HAP-1 (cell line): ENCODE measurements around the gene MARK1.
A peak's percentile ranks its signal among the peaks of the same experiment; 100 is the strongest.

Experiments used
- DNase-seq, 2 experiments: peaks; one replicate each; pipeline ENCODE4 v3.0.0-alpha.2; 2016 to 2020; ENCODE audit warnings: low spot score in 2 of 2
- H3K27me3 ChIP-seq: fragments of 250-450 bp; sonication (Bioruptor Pico); 2 replicates; pipeline ENCODE4 v1.5.1; 2020; ENCODE audit warnings: low read depth, mild to moderate bottlenecking, moderate library complexity
- H3K36me3 ChIP-seq: fragments of 250-450 bp; sonication (Bioruptor Pico); replicated peaks from 2 replicates; pipeline ENCODE4 v1.5.1; 2020; ENCODE audit warnings: mild to moderate bottlenecking
- H3K4me1 ChIP-seq: fragments of 250-450 bp; sonication (Bioruptor Pico); 2 replicates; pipeline ENCODE4 v1.5.1; 2020; ENCODE audit warnings: mild to moderate bottlenecking
- H3K4me3 ChIP-seq: fragments of 250-450 bp; sonication (Bioruptor Pico); 2 replicates; pipeline ENCODE4 v1.5.1; 2020; ENCODE audit warnings: mild to moderate bottlenecking, moderate library complexity
- H3K9me3 ChIP-seq: fragments of 250-450 bp; sonication (Bioruptor Pico); 2 replicates; pipeline ENCODE4 v1.5.1; 2020; ENCODE audit warnings: mild to moderate bottlenecking, moderate library complexity
- in situ Hi-C: fragments of 300-500 bp; cut with MboI; formaldehyde crosslinking; loops from 3 replicates; pipeline ENCODE4 v1.14.3; 2020; ENCODE audit warnings: low sequenced_read_pairs, inconsistent platforms, mixed read lengths

MARK1 gene

GRCh38 chr1:220513834-220514233, 14.1 kb upstream of the MARK1 start:
- peaks cover 12% of the 10 kb centered on the region; the same call in 1 of the 2 replicates for H3K4me1 ChIP-seq
- H3K36me3 ChIP-seq: no peaks in the 10 kb centered on the region
- DNase-seq: no peak
- no peaks in the 10 kb centered on the region for H3K9me3 ChIP-seq
- in situ Hi-C loops: no loop called here
- no peak overlapping the region for H3K4me3 ChIP-seq
- no peaks in the 10 kb centered on the region for H3K27me3 ChIP-seq

- H3K36me3 ChIP-seq: no peaks in the 10 kb centered on the region
- no peak overlapping the region for H3K4me3 ChIP-seq
- DNase-seq: no peak
- no peaks in the 10 kb centered on the region for H3K27me3 ChIP-seq
- no peaks in the 10 kb centered on the region for H3K9me3 ChIP-seq
- in situ Hi-C loops: no loop called here
- H3K4me1 ChIP-seq: peaks cover 12% of the 10 kb centered on the region; the same call in 1 of the 2 replicates
Observed at GRCh38 chr1:220514256-220514655, 13.7 kb upstream of the MARK1 start.

GRCh38 chr1:220516014-220516721, 11.8 kb upstream of the MARK1 start:
- in situ Hi-C loops: no loop called here
- peak in 1 of 2 experiments; percentile 36 for DNase-seq
- Histone ChIP-seq H3K9me3 (no peaks in the 10 kb centered on the region), H3K27me3 (no peaks in the 10 kb centered on the region), H3K4me3 (no peak overlapping the region), H3K36me3 (no peaks in the 10 kb centered on the region), H3K4me1 (peaks cover 12% of the 10 kb centered on the region; the same call in 1 of the 2 replicates)

GRCh38 chr1:220516722-220517042, 11.3 kb upstream of the MARK1 start:
- H3K4me3 ChIP-seq: no peak overlapping the region
- peaks cover 12% of the 10 kb centered on the region; the same call in 1 of the 2 replicates for H3K4me1 ChIP-seq
- H3K36me3 ChIP-seq: no peaks in the 10 kb centered on the region
- in situ Hi-C loops: no loop called here
- H3K27me3 ChIP-seq: no peaks in the 10 kb centered on the region
- no peaks in the 10 kb centered on the region for H3K9me3 ChIP-seq
- no peak for DNase-seq

GRCh38 chr1:220521778-220522177, 6.2 kb upstream of the MARK1 start:
- Histone ChIP-seq H3K36me3 (no peaks in the 10 kb centered on the region), H3K9me3 (no peaks in the 10 kb centered on the region), H3K27me3 (no peaks in the 10 kb centered on the region), H3K4me1 (peaks cover under 1% of the 10 kb centered on the region; the same call in 1 of the 2 replicates), H3K4me3 (no peak overlapping the region)
- in situ Hi-C loops: no loop called here
- no peak for DNase-seq

GRCh38 chr1:220526294-220526693, 1.6 kb upstream of the MARK1 start:
- no peak overlapping the region for H3K4me3 ChIP-seq
- H3K4me1 ChIP-seq: peaks cover 18% of the 10 kb centered on the region
- no peaks in the 10 kb centered on the region for H3K27me3 ChIP-seq
- no peaks in the 10 kb centered on the region for H3K9me3 ChIP-seq
- H3K36me3 ChIP-seq: no peaks in the 10 kb centered on the region
- in situ Hi-C loops: no loop called here
- DNase-seq: peak in 1 of 2 experiments; percentile 27

- H3K27me3 ChIP-seq: no peaks in the 10 kb centered on the region
- peak in 1 of 2 experiments; percentile 54 for DNase-seq
- in situ Hi-C loops: no loop called here
- H3K4me3 ChIP-seq: peak overlapping the region; percentile 31
- H3K4me1 ChIP-seq: peaks cover 18% of the 10 kb centered on the region
- H3K9me3 ChIP-seq: no peaks in the 10 kb centered on the region
- H3K36me3 ChIP-seq: no peaks in the 10 kb centered on the region
Observed at GRCh38 chr1:220527279-220527907, 543 bp upstream of the MARK1 start.

GRCh38 chr1:220528679-220529501, 954 bp downstream of the MARK1 start:
- in situ Hi-C loops: no loop called here
- Histone ChIP-seq H3K4me3 (peak overlapping the region; percentile 72), H3K4me1 (peaks cover 18% of the 10 kb centered on the region), H3K27me3 (no peaks in the 10 kb centered on the region), H3K36me3 (no peaks in the 10 kb centered on the region), H3K9me3 (no peaks in the 10 kb centered on the region)
- DNase-seq: peak in 1 of 2 experiments; percentile 50

GRCh38 chr1:220529521-220530020, 1.6 kb downstream of the MARK1 start:
- H3K36me3 ChIP-seq: no peaks in the 10 kb centered on the region
- no peaks in the 10 kb centered on the region for H3K9me3 ChIP-seq
- H3K4me3 ChIP-seq: peak overlapping the region; percentile 72
- H3K27me3 ChIP-seq: no peaks in the 10 kb centered on the region
- H3K4me1 ChIP-seq: peaks cover 18% of the 10 kb centered on the region
- no peak for DNase-seq
- in situ Hi-C loops: no loop called here

- no peak for DNase-seq
- in situ Hi-C loops: no loop called here
- H3K4me3 ChIP-seq: no peak overlapping the region
- H3K27me3 ChIP-seq: no peaks in the 10 kb centered on the region
- peaks cover 10% of the 10 kb centered on the region for H3K4me1 ChIP-seq
- H3K36me3 ChIP-seq: no peaks in the 10 kb centered on the region
- H3K9me3 ChIP-seq: 0 out of 2 replicates have a peak, but pooled peaks cover 4% of the 10 kb centered on the region
Observed at GRCh38 chr1:220533504-220534109, 5.7 kb downstream of the MARK1 start.

GRCh38 chr1:220544901-220545303, 17.0 kb downstream of the MARK1 start:
- in situ Hi-C loops: no loop called here
- no peak for DNase-seq

GRCh38 chr1:220550811-220551399, 23.0 kb downstream of the MARK1 start:
- Histone ChIP-seq H3K4me3 (no peak overlapping the region), H3K9me3 (no peaks in the 10 kb centered on the region), H3K4me1 (peaks cover 20% of the 10 kb centered on the region), H3K36me3 (no peaks in the 10 kb centered on the region), H3K27me3 (no peaks in the 10 kb centered on the region)
- in situ Hi-C loops: no loop called here
- peak in 1 of 2 experiments; percentile 29 for DNase-seq

More at GRCh38 chr1:220544901-220545303, 17.0 kb downstream of the MARK1 start:
- Histone ChIP-seq H3K4me1 (peaks cover 19% of the 10 kb centered on the region), H3K27me3 (no peaks in the 10 kb centered on the region), H3K9me3 (no peaks in the 10 kb centered on the region), H3K36me3 (no peaks in the 10 kb centered on the region), H3K4me3 (no peak overlapping the region)

- Histone ChIP-seq H3K36me3 (no peaks in the 10 kb centered on the region), H3K4me1 (peaks cover 20% of the 10 kb centered on the region), H3K27me3 (no peaks in the 10 kb centered on the region), H3K4me3 (no peak overlapping the region), H3K9me3 (no peaks in the 10 kb centered on the region)
- in situ Hi-C loops: no loop called here
- DNase-seq: no peak
Observed at GRCh38 chr1:220551718-220552117, 23.8 kb downstream of the MARK1 start.
